GM23338 (cell line): ENCODE measurements around the gene DNA2.

ENCODE experiments used
- EZH2phosphoT487 ChIP-seq: fragments of 200-600 bp; sonication (generic); IDR thresholded peaks from one replicate; pipeline ENCODE4 v1.8.1; 2018; ENCODE audit warnings: antibody characterized with exemption; ENCODE audit not compliant: unreplicated experiment
- TF ChIP-seq, protein P1 (sequence below), 2 experiments: fragments of 200-600 bp in 1 of 2; sonication (generic) in 1 of 2; conservative IDR thresholded peaks; 2 replicates each; pipeline versions ENCODE4 v1.5.1 to v1.6.1; 2016 to 2017; ENCODE audit warnings: antibody characterized with exemption in 2 of 2, low read depth in 2 of 2, mild to moderate bottlenecking in 2 of 2, moderate library complexity in 1 of 2

GRCh38 chr10:68424454-68425014 lies 47.2 kb downstream of the DNA2 start:
- TF ChIP-seq, protein P1, sequence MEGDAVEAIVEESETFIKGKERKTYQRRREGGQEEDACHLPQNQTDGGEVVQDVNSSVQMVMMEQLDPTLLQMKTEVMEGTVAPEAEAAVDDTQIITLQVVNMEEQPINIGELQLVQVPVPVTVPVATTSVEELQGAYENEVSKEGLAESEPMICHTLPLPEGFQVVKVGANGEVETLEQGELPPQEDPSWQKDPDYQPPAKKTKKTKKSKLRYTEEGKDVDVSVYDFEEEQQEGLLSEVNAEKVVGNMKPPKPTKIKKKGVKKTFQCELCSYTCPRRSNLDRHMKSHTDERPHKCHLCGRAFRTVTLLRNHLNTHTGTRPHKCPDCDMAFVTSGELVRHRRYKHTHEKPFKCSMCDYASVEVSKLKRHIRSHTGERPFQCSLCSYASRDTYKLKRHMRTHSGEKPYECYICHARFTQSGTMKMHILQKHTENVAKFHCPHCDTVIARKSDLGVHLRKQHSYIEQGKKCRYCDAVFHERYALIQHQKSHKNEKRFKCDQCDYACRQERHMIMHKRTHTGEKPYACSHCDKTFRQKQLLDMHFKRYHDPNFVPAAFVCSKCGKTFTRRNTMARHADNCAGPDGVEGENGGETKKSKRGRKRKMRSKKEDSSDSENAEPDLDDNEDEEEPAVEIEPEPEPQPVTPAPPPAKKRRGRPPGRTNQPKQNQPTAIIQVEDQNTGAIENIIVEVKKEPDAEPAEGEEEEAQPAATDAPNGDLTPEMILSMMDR (conservative IDR thresholded peaks at IDR 0.05; ENCODE audit: low read depth in 2 of 2), result no peak
- no peak for TF ChIP-seq EZH2phosphoT487
